CD4-positive, alpha-beta T cell (primary cell): ENCODE results near the gene TDG. TPM values are rescaled to one million over a fixed set of nuclear protein-coding genes. Genes with fewer than 3 reads are reported as not detected.

ENCODE experiments used
- ATAC-seq: fragments of 200-7000 bp; cut with Tn5 transposase; one replicate; pipeline ENCODE4 v1.10.0; 2022; ENCODE audit warnings: mild to moderate bottlenecking; ENCODE audit not compliant: poor library complexity
- CTCF ChIA-PET: fragments of 350-600 bp; sonication (Branson Sonifier 250); formaldehyde crosslinking; loops from one replicate; lab custom pipeline; 2021; ENCODE audit warnings: antibody characterized with exemption, inconsistent platforms; lab: Charles Lee
- POLR2A ChIA-PET: fragments of 350-600 bp; sonication (Branson Sonifier 250); formaldehyde crosslinking; loops from one replicate; lab custom pipeline; 2021; ENCODE audit warnings: antibody characterized with exemption, inconsistent platforms; lab: Charles Lee
- DNase-seq, 14 experiments: peaks; one replicate each; pipeline ENCODE4 v3.0.0-alpha.2; 2013 to 2020; ENCODE audit warnings: mixed read lengths in 2 of 14
- H3K27ac ChIP-seq, 2 donors: one replicate each; pipeline versions ENCODE4 v1.5.1 to v1.7.0; 2013; ENCODE audit warnings: low read length in 2 of 2, low read depth in 1 of 2, mild to moderate bottlenecking in 1 of 2
- H3K27me3 ChIP-seq, 2 experiments: 1 replicate in 1 of 2; 2 replicates in 1 of 2; pipeline versions ENCODE4 v1.6.1 to v1.7.0; 2013; ENCODE audit warnings: low read length in 2 of 2, control low read depth in 1 of 2, mild to moderate bottlenecking in 1 of 2, moderate library complexity in 1 of 2; ENCODE audit not compliant: insufficient read depth in 2 of 2, control insufficient read depth in 1 of 2
- H3K36me3 ChIP-seq: one replicate; pipeline ENCODE4 v1.6.1; 2013; ENCODE audit warnings: low read length, control low read depth; ENCODE audit not compliant: insufficient read depth
- H3K4me1 ChIP-seq: one replicate; pipeline ENCODE4 v1.6.1; 2013; ENCODE audit warnings: low read length, control low read depth; ENCODE audit not compliant: insufficient read depth
- H3K4me3 ChIP-seq: one replicate; pipeline ENCODE4 v1.5.1; 2013; ENCODE audit warnings: mild to moderate bottlenecking, low read length, moderate library complexity
- H3K9me3 ChIP-seq, 2 experiments: 1 replicate in 1 of 2; 2 replicates in 1 of 2; pipeline versions ENCODE4 v1.6.1 to v1.7.0; 2013; ENCODE audit warnings: low read length in 2 of 2, mild to moderate bottlenecking in 2 of 2, control low read depth in 1 of 2, moderate library complexity in 1 of 2; ENCODE audit not compliant: control insufficient read depth in 1 of 2, insufficient read depth in 1 of 2
- H3K27ac Mint-ChIP-seq: one replicate; pipeline ENCODE4 v1.8.0; 2020; ENCODE audit warnings: mixed read lengths
- H3K27me3 Mint-ChIP-seq: one replicate; pipeline ENCODE4 v1.8.0; 2021; ENCODE audit warnings: mixed read lengths
- H3K36me3 Mint-ChIP-seq: one replicate; pipeline ENCODE4 v1.8.0; 2021; ENCODE audit warnings: low read depth, mixed read lengths
- H3K4me1 Mint-ChIP-seq: one replicate; pipeline ENCODE4 v1.8.0; 2021; ENCODE audit warnings: low read depth, mixed read lengths
- H3K4me3 Mint-ChIP-seq: one replicate; pipeline ENCODE4 v1.8.0; 2020; ENCODE audit warnings: mild to moderate bottlenecking, mixed read lengths
- H3K9me3 Mint-ChIP-seq: one replicate; pipeline ENCODE4 v1.8.0; 2020; ENCODE audit warnings: mixed read lengths
- CTCF ChIP-seq: fragments of 200-600 bp; IDR thresholded peaks from one replicate; pipeline ENCODE4 v1.8.0; 2022; ENCODE audit warnings: antibody characterized with exemption, mild to moderate bottlenecking
- intact Hi-C, 2 experiments: fragments of 100-400 bp; cut with DNase I in 1 of 2; cut with micrococcal nuclease in 1 of 2; formaldehyde crosslinking; loops; one replicate each; pipeline versions ENCODE4 v1.15.1 to v1.9.0; 2023 to 2025; cut with DNase I, micrococcal nuclease
- total RNA-seq, 174 experiments: library from RNA in 2 of 174; stranded (reverse) in 2 of 174; gene quantifications; one replicate each; pipeline ENCODE4 v1.2.3 and lab custom pipeline; 2021 to 2026

The TDG gene
- total RNA-seq, 2 experiments from 2014 or later, result 27.5 to 29.6 TPM

- no peak overlapping the region for H3K27ac ChIP-seq
- H3K27me3 ChIP-seq, result no peaks in the 10 kb centered on the region
- ChIA-PET POLR2A (interaction anchor here (3.7 kb wide), 1 partner anchor 14 kb away, joined by 25 read pairs; the partner anchor contains the start of gene TDG), CTCF (no interaction called here)
- ATAC-seq (no peak), DNase-seq (no peak)
- Mint-ChIP-seq H3K36me3 (peaks cover 79% of the 10 kb centered on the region), H3K4me1 (peaks cover 46% of the 10 kb centered on the region), H3K4me3 (peak overlapping the region; percentile 2), H3K27me3 (no peaks in the 10 kb centered on the region), H3K27ac (peak overlapping the region; percentile 68), H3K9me3 (no peaks in the 10 kb centered on the region)
- peaks cover 22% of the 10 kb centered on the region for H3K4me1 ChIP-seq
- H3K36me3 ChIP-seq, result peaks cover 63% of the 10 kb centered on the region
- no peak overlapping the region for H3K4me3 ChIP-seq
- TF ChIP-seq CTCF, result no peak
- intact Hi-C loops, result loop anchor here in 1 of 2 experiments (2.0 kb wide), 1 partner anchor 14 kb away; no protein-coding TSS in a partner anchor
- H3K9me3 ChIP-seq, result peaks cover 0 to 1% of the 10 kb centered on the region in 2 experiments
Observed at GRCh38 chr12:103952497-103952896, 13.2 kb upstream of the TDG start.

GRCh38 chr12:103955811-103956508 lies 9.7 kb upstream of the TDG start:
- H3K4me1 ChIP-seq, result peaks cover 25% of the 10 kb centered on the region
- DNase-seq (peak in 1 of 14 experiments; percentile 15), ATAC-seq (no peak)
- CTCF ChIA-PET, result interaction anchor here (4.5 kb wide), 1 partner anchor 10 kb away, joined by 20 read pairs; the partner anchor contains the start of gene TDG
- no peak for TF ChIP-seq CTCF
- no peaks in the 10 kb centered on the region for H3K9me3 ChIP-seq
- intact Hi-C loops, result loop anchor here in 1 of 2 experiments (1.0 to 5.0 kb wide), 4 partner anchors 9 to 1151 kb away; partner anchors contain the start of genes HSP90B1, NT5DC3, TDG and WASHC4
- H3K27ac ChIP-seq, result peak overlapping the region in 1 of 2 donors; percentile 64
- peak overlapping the region; percentile 95 for H3K4me3 ChIP-seq
- POLR2A ChIA-PET, result interaction anchor here (0.7 to 5.3 kb wide), 8 partner anchors 10 to 182 kb away, joined by 3 to 144 read pairs (median 6); partner anchors contain the start of genes HSP90B1, NFYB, NT5DC3 and TDG
- H3K27me3 ChIP-seq, result no peaks in the 10 kb centered on the region
- no peaks in the 10 kb centered on the region for H3K9me3 Mint-ChIP-seq
- H3K4me1 Mint-ChIP-seq, result peaks cover 42% of the 10 kb centered on the region
- H3K27me3 Mint-ChIP-seq, result no peaks in the 10 kb centered on the region
- peaks cover 33% of the 10 kb centered on the region for H3K36me3 ChIP-seq
- H3K27ac Mint-ChIP-seq, result peak overlapping the region; percentile 97
- peaks cover 45% of the 10 kb centered on the region for H3K36me3 Mint-ChIP-seq
- H3K4me3 Mint-ChIP-seq, result peak overlapping the region; percentile 99

- H3K4me3 Mint-ChIP-seq, result peak overlapping the region; percentile 99
- H3K4me3 ChIP-seq, result peak overlapping the region; percentile 95
- no peaks in the 10 kb centered on the region for H3K9me3 Mint-ChIP-seq
- ChIA-PET POLR2A (interaction anchor here (0.7 to 5.3 kb wide), 10 partner anchors 10 to 182 kb away, joined by 3 to 144 read pairs (median 6); partner anchors contain the start of genes HSP90B1, NFYB, NT5DC3 and TDG), CTCF (interaction anchor here (4.5 kb wide), 1 partner anchor 9 kb away, joined by 20 read pairs; the partner anchor contains the start of gene TDG)
- H3K27ac ChIP-seq, result peak overlapping the region; percentile 64 to 74
- DNase-seq (peak in 2 of 14 experiments; percentile 10 to 34), ATAC-seq (no peak)
- no peaks in the 10 kb centered on the region for H3K9me3 ChIP-seq
- H3K4me1 Mint-ChIP-seq, result peaks cover 42% of the 10 kb centered on the region
- no peaks in the 10 kb centered on the region for H3K27me3 ChIP-seq
- peaks cover 45% of the 10 kb centered on the region for H3K36me3 Mint-ChIP-seq
- no peaks in the 10 kb centered on the region for H3K27me3 Mint-ChIP-seq
- no peak for TF ChIP-seq CTCF
- peak overlapping the region; percentile 97 for H3K27ac Mint-ChIP-seq
- H3K36me3 ChIP-seq, result peaks cover 27% of the 10 kb centered on the region
- peaks cover 25% of the 10 kb centered on the region for H3K4me1 ChIP-seq
- intact Hi-C loops, result loop anchor here (1.0 to 5.0 kb wide), 6 partner anchors 9 to 1151 kb away; partner anchors contain the start of genes TDG (in 2 of the 2), HSP90B1 (in 1 of the 2), NT5DC3 (in 1 of the 2) and WASHC4 (in 1 of the 2)
Observed at GRCh38 chr12:103956509-103957027, 9.1 kb upstream of the TDG start.
